T-helper 2 cell treated with Interferon-gamma antibody and Interleukin-4, amounts not matched to agents 5 μg/mL and 100 μg/mL, for 36 hours (primary cell): ENCODE results near the gene EPHB6.

Source experiments
- DNase-seq: peaks from one replicate; pipeline ENCODE4 v3.0.0; 2021; ENCODE audit warnings: low spot score
- H3K27ac Mint-ChIP-seq: one replicate; pipeline ENCODE4 v1.8.0; 2021; ENCODE audit warnings: mild to moderate bottlenecking, mixed read lengths
- H3K27me3 Mint-ChIP-seq: one replicate; pipeline ENCODE4 v1.8.0; 2021; ENCODE audit warnings: low read depth, mixed read lengths
- H3K36me3 Mint-ChIP-seq: one replicate; pipeline ENCODE4 v1.8.0; 2021; ENCODE audit warnings: low read depth, mixed read lengths
- H3K4me1 Mint-ChIP-seq: one replicate; pipeline ENCODE4 v1.8.0; 2021; ENCODE audit warnings: low read depth, mixed read lengths
- H3K4me3 Mint-ChIP-seq: one replicate; pipeline ENCODE4 v1.8.0; 2022; ENCODE audit warnings: mild to moderate bottlenecking, moderate library complexity, mixed read lengths
- H3K9me3 Mint-ChIP-seq: one replicate; pipeline ENCODE4 v1.8.0; 2021; ENCODE audit warnings: mixed read lengths

The EPHB6 gene

DNA sequence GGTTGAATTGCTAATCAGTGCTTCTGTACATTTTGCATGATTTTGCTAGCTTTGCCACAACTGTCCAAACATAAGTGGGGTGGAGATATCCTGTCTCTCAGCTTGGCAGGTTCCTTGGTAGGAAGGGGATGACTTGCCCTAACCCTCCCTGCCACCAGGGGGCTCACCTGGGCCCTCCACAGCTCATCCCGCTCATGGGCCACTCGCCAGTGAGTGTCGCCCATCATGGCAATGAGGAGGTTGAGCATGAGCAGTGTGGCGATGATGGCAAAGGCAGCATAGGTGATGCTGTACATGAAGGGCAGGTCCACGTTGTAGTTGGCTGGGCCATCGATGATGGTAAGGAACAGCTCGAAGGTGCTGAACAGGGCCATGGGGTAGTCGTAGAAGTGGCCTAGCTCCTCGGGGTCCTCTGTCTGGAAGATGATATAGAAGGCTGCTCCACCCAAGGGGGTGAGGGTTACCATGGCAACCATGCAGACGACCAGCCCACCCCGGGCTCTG is 18.5 kb downstream of the EPHB6 start:
- H3K27me3 Mint-ChIP-seq = no peaks in the 10 kb centered on the region
- no peak for DNase-seq
- no peak overlapping the region for H3K27ac Mint-ChIP-seq
- no peaks in the 10 kb centered on the region for H3K4me1 Mint-ChIP-seq
- no peak overlapping the region for H3K4me3 Mint-ChIP-seq
- no peaks in the 10 kb centered on the region for H3K36me3 Mint-ChIP-seq
- H3K9me3 Mint-ChIP-seq = no peaks in the 10 kb centered on the region

DNA sequence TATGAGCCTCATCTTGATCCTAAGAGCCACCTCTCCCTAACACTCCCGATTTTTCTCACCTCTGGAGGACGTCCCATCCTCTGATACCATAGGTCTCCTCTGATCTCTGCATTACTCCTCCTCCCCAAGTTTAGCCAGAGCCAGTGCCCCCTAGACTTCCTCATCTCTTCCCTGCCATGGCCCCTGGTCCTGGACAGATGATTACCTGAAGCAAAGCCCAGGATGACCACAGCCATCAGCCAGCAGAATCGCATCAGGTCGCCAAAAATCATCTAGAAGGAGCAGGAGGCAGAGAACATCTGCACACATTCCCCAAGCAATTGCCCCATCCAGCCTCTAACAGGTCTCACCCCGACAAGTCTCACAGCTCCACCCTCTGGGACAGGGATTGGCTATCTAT is 19.0 kb downstream of the EPHB6 start:
- no peaks in the 10 kb centered on the region for H3K4me1 Mint-ChIP-seq
- no peak overlapping the region for H3K27ac Mint-ChIP-seq
- H3K9me3 Mint-ChIP-seq = no peaks in the 10 kb centered on the region
- DNase-seq = no peak
- no peaks in the 10 kb centered on the region for H3K36me3 Mint-ChIP-seq
- no peaks in the 10 kb centered on the region for H3K27me3 Mint-ChIP-seq
- no peak overlapping the region for H3K4me3 Mint-ChIP-seq

DNA sequence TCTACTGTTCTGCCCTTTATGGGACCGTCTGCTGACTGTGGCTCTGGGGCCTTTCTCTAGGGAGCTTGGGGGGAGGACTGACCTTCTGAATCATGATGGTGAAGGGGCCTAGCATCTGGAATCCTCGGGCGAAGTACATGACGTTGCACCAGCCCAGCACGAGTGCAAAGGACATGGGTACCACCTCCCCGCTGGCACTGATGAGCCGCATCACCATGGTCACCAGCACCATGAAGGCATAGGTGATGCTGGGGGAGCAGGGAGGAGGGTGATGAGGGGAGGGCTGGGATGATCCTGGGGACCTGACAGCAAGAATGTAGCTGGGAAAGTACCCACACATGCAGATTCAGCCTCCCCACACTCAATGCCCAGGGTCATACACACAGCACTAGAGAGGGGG is 19.5 kb downstream of the EPHB6 start:
- Mint-ChIP-seq H3K9me3 (no peaks in the 10 kb centered on the region), H3K27ac (no peak overlapping the region), H3K36me3 (no peaks in the 10 kb centered on the region), H3K27me3 (peaks cover 3% of the 10 kb centered on the region), H3K4me1 (no peaks in the 10 kb centered on the region), H3K4me3 (no peak overlapping the region)
- DNase-seq = no peak

DNA sequence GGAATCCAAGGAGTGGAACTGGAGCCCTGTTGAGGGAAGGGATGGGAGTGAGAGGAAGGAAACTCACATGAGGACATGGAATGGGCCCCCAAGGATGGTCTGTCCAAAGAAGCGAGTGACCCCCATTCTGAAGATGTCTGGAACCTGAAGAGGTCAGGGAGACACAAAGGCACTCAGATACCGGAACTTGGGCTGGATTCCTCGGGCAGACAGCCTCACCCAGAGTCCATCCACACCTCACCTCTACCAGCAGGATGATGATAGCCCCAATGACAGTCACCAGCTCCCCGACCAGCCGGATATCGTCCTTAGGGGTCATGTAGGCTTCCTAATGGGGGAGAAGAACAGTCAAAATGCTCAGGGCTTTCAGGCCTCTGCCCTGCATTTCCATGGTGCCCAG is 20.0 kb downstream of the EPHB6 start:
- Mint-ChIP-seq H3K4me3 (no peak overlapping the region), H3K36me3 (no peaks in the 10 kb centered on the region), H3K9me3 (no peaks in the 10 kb centered on the region), H3K27ac (no peak overlapping the region), H3K27me3 (peaks cover 7% of the 10 kb centered on the region), H3K4me1 (no peaks in the 10 kb centered on the region)
- no peak for DNase-seq

DNA sequence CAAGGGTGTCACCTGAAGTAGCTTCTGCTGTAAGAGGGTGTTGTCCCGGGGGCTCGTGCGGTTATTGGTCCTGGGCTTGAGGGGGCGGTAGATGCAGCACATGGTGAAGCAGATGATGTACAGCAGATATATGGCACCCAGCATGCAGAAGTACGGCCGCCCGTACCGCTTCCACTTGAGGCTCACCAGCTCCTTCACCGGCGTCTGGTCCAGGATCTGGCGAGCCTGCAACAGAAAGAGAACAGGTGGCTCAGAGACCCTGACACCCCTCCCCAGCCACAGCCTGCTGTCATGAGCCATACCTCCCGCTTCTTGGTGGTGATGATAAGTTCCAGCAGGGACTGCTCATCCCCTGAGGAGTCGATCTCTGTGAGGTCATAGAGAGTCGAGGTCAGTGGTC is 20.6 kb downstream of the EPHB6 start:
- no peaks in the 10 kb centered on the region for H3K4me1 Mint-ChIP-seq
- no peaks in the 10 kb centered on the region for H3K36me3 Mint-ChIP-seq
- no peak overlapping the region for H3K4me3 Mint-ChIP-seq
- no peak for DNase-seq
- H3K27me3 Mint-ChIP-seq = peaks cover 10% of the 10 kb centered on the region
- H3K27ac Mint-ChIP-seq = no peak overlapping the region
- H3K9me3 Mint-ChIP-seq = no peaks in the 10 kb centered on the region

DNA sequence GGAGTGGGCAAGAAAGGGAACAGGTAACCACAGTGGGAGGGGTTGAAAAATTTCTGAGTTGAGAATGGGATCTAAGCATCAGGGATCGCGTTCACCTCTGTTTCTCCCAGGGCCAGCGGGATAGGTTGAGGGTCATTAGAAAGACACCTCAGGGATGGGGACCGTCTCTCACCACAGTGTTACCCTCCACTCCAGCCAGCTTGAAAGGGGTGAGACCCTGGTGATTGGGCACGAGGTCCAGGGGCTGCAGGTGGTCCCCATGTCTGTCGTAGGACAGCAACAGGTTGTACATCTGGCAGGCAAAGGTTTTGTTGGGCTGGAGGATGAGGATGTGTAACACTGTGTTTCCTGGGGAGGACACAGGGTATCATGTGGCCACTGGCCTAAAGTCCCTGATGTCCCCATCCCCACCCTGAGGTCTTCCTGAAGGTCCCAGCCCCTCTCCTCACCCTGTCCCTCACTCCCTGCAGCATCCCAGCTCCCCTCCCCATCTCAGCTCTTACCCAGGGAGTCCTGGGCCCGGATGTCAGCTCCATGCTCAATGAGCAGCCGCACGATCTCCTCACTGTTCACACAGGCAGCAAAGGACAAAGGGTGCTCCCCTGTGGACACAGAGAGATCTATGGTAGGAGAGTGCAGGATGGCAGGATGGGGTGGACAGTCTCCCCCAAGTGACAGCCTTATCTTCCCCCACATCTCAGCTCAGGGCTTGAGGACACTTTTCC is 21.5 kb downstream of the EPHB6 start:
- Mint-ChIP-seq H3K4me1 (no peaks in the 10 kb centered on the region), H3K27me3 (peaks cover 10% of the 10 kb centered on the region), H3K36me3 (no peaks in the 10 kb centered on the region), H3K27ac (no peak overlapping the region), H3K4me3 (no peak overlapping the region), H3K9me3 (no peaks in the 10 kb centered on the region)
- no peak for DNase-seq

DNA sequence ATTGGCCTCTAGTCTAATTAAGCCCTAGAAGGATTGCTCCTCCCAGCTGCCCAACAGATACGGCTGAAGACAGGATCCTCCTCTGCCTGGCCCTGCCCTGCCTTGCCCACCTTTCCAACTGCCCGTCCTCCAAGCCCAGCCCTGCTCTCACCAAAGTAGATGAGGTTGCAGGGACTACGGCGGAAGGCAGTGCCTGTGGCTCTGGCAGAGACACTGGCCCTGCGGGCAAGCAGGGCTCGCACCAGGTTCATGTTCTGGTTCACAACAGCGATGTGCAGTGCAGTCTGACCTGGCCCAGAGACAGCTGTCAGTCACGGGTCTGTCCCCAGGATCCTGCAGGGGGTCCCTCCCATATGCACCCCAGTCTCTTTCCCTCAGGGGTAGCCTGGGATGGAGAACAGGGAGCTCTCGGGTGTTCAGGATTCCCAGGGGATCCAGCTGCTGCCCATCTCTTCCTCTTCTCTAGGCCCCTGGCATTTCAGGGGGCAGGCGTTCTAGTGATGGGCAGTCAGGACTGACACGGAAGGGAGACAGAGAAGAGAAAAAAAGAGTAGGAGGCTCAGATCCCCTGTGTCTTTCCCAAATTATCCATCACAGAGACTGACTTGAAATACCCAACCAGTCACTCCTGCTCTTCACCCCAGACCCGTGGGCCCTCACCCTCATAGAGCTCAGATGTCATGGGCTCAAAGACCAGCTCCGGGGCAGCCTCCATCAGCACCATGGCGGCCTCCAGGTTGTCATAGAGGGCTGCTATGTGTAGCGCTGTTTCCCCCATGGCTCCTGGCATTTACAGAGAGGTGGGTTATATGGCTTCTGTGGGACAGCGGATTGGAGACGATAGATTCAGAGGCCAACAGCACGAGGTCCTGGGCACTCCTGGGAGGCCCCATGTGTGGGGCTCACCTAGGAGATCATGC is 22.4 kb downstream of the EPHB6 start:
- Mint-ChIP-seq H3K9me3 (no peaks in the 10 kb centered on the region), H3K36me3 (no peaks in the 10 kb centered on the region), H3K4me3 (no peak overlapping the region), H3K27me3 (peaks cover 10% of the 10 kb centered on the region), H3K4me1 (no peaks in the 10 kb centered on the region), H3K27ac (no peak overlapping the region)
- DNase-seq = no peak

DNA sequence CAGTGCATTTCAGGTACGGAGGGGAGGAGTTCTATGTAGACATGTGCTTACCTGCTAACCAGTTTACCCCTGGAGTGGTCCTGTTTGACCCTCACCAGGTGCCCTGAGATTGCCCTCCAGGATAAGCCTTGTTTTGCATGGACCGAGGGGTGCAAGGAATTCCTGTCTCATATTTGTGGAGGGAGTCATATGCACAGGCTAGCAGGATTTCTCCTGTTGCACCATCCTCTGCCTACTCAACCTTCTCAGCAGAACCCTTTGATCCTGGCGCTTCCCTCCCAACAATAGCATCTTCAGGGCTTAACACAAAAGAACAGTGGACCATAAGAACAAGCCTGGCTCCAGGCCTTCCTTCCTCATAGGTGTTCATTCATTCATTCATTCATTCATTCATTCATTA is 23.4 kb downstream of the EPHB6 start:
- H3K36me3 Mint-ChIP-seq = no peaks in the 10 kb centered on the region
- no peaks in the 10 kb centered on the region for H3K4me1 Mint-ChIP-seq
- DNase-seq = no peak
- peaks cover 10% of the 10 kb centered on the region for H3K27me3 Mint-ChIP-seq
- no peak overlapping the region for H3K4me3 Mint-ChIP-seq
- H3K9me3 Mint-ChIP-seq = no peaks in the 10 kb centered on the region
- H3K27ac Mint-ChIP-seq = no peak overlapping the region

DNA sequence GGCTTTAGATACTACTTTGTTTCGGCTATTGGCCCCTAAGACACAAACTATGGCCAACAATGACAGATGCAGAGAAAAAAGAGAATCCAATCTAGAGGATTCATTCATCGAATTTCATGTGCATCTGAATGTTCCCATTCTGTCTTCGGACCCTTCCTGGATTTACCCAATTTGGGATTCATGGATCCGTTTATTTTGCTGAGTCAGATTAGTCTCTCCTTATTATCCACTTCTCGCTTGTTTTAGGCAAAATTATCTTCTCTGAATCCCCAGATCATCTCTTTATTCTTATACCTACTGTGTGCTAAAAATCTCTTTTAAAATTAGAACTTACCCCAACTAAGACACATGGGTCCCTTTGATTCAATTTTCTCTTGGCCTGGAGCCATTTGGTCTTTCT is 24.2 kb downstream of the EPHB6 start:
- peaks cover 10% of the 10 kb centered on the region for H3K27me3 Mint-ChIP-seq
- H3K27ac Mint-ChIP-seq = no peak overlapping the region
- no peaks in the 10 kb centered on the region for H3K9me3 Mint-ChIP-seq
- no peak overlapping the region for H3K4me3 Mint-ChIP-seq
- no peaks in the 10 kb centered on the region for H3K4me1 Mint-ChIP-seq
- H3K36me3 Mint-ChIP-seq = no peaks in the 10 kb centered on the region
- no peak for DNase-seq

DNA sequence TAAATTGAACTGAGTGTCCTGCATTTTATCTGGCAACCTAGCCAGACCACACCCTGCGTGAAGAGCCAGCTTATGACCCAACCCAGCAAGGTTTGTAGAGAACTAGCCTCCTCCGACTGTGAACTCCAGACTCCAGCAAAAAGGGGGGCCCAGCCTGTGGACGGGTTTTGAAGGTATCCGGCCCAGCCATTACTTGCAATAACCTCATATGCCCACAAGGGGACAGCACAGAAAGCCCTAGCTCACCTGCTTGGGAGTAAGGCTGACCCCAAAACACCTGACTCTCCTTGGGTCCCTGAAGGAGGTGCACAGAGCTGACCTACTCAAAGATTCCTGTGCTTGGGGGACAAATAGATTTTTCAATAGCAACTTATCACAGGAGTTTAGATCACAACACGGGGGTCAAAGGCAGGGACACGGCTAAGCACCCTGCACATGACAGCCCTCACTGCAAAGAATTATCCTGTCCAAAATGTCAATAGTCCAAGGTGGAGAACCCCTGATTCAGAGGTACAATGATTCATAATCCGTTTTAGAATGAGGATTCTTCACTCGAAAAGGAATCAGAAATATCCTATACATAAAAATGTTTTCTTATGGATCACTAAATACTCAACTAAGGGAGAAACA is 26.1 kb downstream of the EPHB6 start:
- no peaks in the 10 kb centered on the region for H3K9me3 Mint-ChIP-seq
- H3K27ac Mint-ChIP-seq = no peak overlapping the region
- no peaks in the 10 kb centered on the region for H3K36me3 Mint-ChIP-seq
- H3K4me1 Mint-ChIP-seq = no peaks in the 10 kb centered on the region
- H3K4me3 Mint-ChIP-seq = no peak overlapping the region
- DNase-seq = peak; percentile 22
- peaks cover 10% of the 10 kb centered on the region for H3K27me3 Mint-ChIP-seq

DNA sequence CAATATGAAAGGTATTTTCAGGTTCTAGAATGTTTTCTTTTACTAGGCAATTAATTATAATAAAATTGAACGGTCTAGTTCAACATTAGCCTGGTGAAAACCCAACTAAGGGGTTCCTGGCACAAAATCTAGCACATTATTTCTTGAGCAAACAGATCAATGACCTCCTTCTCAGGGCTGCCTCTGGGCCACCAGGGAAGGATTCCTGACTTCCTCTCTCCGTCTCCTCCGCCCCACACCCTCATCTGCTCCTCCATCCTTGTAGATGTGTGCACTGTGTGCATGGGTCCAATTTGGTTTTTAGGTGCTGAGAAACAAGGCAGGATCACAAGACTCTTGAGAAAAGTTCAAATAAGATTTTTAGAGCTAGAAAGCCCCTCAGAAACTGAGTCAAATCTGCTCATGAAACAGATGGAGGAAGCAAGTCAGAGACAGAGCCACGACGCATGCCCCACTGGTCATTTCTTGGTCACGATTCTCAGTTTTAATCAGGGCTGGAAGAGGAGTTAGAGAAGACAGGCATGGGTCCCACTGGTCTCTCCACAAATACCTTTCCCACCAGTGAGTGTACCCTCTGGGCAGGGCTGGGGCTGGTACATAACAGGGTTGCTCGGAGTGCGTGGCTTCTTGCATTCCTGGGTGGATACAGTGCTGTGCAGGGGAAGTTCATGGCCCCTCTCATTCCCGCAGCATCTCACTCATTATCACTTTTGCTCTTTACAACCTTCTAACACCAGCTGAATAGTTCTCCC is 26.9 kb downstream of the EPHB6 start:
- no peaks in the 10 kb centered on the region for H3K36me3 Mint-ChIP-seq
- no peaks in the 10 kb centered on the region for H3K4me1 Mint-ChIP-seq

DNA sequence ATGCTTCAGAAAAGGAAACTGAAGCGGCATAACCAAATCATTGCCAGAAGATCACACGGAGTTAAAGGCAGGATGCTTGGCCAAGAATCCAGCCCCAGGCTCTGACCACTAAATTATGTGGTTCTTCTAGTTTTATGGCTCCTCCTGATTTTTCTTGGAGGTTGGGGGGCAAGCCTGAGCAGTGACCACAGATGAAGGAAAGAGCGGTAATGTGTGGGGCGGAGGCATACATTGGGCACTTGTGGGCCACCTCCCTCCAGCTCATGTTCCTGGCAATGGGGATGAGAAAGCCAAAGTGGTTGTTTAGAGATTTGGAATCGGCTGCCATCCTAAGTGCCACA is 27.4 kb downstream of the EPHB6 start:
- no peak for DNase-seq
- no peaks in the 10 kb centered on the region for H3K36me3 Mint-ChIP-seq
- no peak overlapping the region for H3K4me3 Mint-ChIP-seq
- no peaks in the 10 kb centered on the region for H3K4me1 Mint-ChIP-seq
- H3K9me3 Mint-ChIP-seq = no peaks in the 10 kb centered on the region
- no peak overlapping the region for H3K27ac Mint-ChIP-seq
- H3K27me3 Mint-ChIP-seq = peaks cover 10% of the 10 kb centered on the region

More for the DNA sequence above, 26.9 kb downstream of the EPHB6 start:
- no peak overlapping the region for H3K27ac Mint-ChIP-seq
- H3K4me3 Mint-ChIP-seq = no peak overlapping the region
- H3K9me3 Mint-ChIP-seq = no peaks in the 10 kb centered on the region
- H3K27me3 Mint-ChIP-seq = peaks cover 10% of the 10 kb centered on the region
- no peak for DNase-seq

DNA sequence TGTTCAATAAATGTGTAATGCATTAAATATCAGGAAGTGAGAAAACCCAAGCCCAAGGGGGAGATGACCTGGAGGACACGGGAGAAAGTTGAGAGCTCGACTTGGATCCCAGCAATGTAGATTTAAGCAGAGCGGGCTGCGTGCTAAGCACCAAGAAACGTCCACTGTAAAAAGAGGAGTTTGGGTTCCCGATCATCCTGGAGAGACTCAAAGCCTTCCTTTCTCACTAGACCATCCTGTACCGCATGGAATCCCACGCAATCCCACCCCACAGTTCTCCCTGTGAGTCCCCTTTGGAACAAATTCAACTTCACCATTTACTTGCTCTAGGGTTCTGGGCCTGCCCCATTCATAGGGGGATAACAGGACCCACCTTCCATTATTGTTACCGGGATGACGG is 28.3 kb downstream of the EPHB6 start:
- Mint-ChIP-seq H3K27ac (no peak overlapping the region), H3K9me3 (no peaks in the 10 kb centered on the region), H3K36me3 (no peaks in the 10 kb centered on the region), H3K4me1 (no peaks in the 10 kb centered on the region), H3K4me3 (no peak overlapping the region), H3K27me3 (peaks cover 10% of the 10 kb centered on the region)
- no peak for DNase-seq
